Left ventricle myocardium inferior (tissue), 1 donor: ENCODE measurements around the gene GHSR. TPM values are rescaled to one million over a fixed set of nuclear protein-coding genes. Genes with fewer than 3 reads are reported as not detected.

Experiments used
- DNase-seq: peaks from one replicate; pipeline ENCODE4 v3.0.0-alpha.2; 2020
- H3K27ac ChIP-seq: fragments of 200-600 bp; replicated peaks from 2 replicates; pipeline ENCODE4 v1.8.0; 2021
- H3K27me3 ChIP-seq: fragments of 200-600 bp; 2 replicates; pipeline ENCODE4 v1.8.0; 2021; ENCODE audit warnings: low read depth
- H3K36me3 ChIP-seq: fragments of 200-600 bp; 2 replicates; pipeline ENCODE4 v1.8.0; 2021
- H3K4me1 ChIP-seq: fragments of 200-600 bp; 2 replicates; pipeline ENCODE4 v1.8.0; 2021
- H3K4me3 ChIP-seq: fragments of 200-600 bp; 2 replicates; pipeline ENCODE4 v1.8.0; 2021; ENCODE audit warnings: mild to moderate bottlenecking, moderate library complexity
- H3K9me3 ChIP-seq: fragments of 200-600 bp; replicated peaks from 2 replicates; pipeline ENCODE4 v1.8.0; 2021
- CTCF ChIP-seq: fragments of 200-600 bp; IDR thresholded peaks from 2 replicates; pipeline ENCODE4 v1.8.0; 2021; ENCODE audit warnings: antibody characterized with exemption, mild to moderate bottlenecking, borderline replicate concordance
- intact Hi-C: fragments of 100-400 bp; cut with micrococcal nuclease; formaldehyde crosslinking; loops from one replicate; pipeline ENCODE4 v1.11.0; 2022
- total RNA-seq: library from RNA; stranded (reverse); fragmentation: NEBNext Ultra II Directional; extraction: Animal tissue kit (Norgen Biotek cat#: 25700); gene quantifications from one replicate; pipeline ENCODE4 v1.2.1, GENCODE V29; 2021
- donor health status: DM: no; HTN: yes; CAD: no; lungs with severe emphysema.

The GHSR gene
- total RNA-seq, 1 donor from 2014 or later: not detected

GRCh38 chr3:172407872-172408271 is 40.4 kb downstream of the GHSR start:
- no peaks in the 10 kb centered on the region for H3K9me3 ChIP-seq
- DNase-seq: no peak
- no peak for TF ChIP-seq CTCF
- H3K27me3 ChIP-seq: peaks cover 11% of the 10 kb centered on the region
- no peak overlapping the region for H3K27ac ChIP-seq
- intact Hi-C loops: no loop called here
- H3K4me1 ChIP-seq: no peaks in the 10 kb centered on the region
- H3K4me3 ChIP-seq: no peak overlapping the region
- no peaks in the 10 kb centered on the region for H3K36me3 ChIP-seq

GRCh38 chr3:172405914-172406313 is 42.3 kb downstream of the GHSR start:
- no peak for DNase-seq
- intact Hi-C loops: no loop called here
- Histone ChIP-seq H3K36me3 (peaks cover 17% of the 10 kb centered on the region), H3K27me3 (peaks cover 1% of the 10 kb centered on the region), H3K27ac (no peak overlapping the region), H3K4me3 (no peak overlapping the region), H3K4me1 (no peaks in the 10 kb centered on the region), H3K9me3 (no peaks in the 10 kb centered on the region)
- TF ChIP-seq CTCF: no peak

DNA sequence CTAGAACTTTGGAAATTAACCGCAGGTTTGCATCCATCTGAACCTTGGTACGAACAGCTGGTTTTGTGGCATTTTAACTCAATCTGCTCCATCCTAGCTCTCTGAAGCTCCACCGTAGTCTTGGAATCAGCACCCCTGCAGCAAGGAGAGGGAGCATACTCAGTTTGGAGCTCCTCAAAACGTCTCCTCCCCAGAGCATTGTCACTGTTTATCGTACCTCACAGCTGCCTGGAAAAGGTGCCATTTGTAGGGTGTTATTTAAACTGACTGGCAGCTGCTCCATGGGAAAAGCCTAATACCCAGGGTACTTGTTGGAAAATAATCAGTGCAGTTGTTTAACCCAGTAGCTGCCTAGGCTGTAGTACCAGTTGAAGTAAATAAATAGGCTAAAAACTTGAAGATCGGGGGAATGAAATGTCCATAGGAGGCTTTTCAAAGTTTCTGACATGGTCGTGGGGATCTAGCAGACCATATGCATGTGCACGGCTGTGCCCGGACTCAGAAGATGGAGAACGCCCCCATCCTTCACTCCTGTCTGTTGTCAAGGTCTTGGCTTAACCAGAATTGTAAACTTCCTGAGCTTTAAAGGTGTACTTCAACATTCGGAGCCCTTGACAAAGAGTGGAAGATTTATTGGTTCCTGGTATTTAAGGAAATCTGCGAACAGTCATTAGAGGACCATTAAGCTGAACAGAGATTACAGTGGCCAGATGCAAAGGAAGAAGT is 43.9 kb downstream of the GHSR start:
- Histone ChIP-seq H3K4me1 (no peaks in the 10 kb centered on the region), H3K36me3 (peaks cover 26% of the 10 kb centered on the region), H3K27ac (no peak overlapping the region), H3K27me3 (no peaks in the 10 kb centered on the region), H3K4me3 (no peak overlapping the region), H3K9me3 (no peaks in the 10 kb centered on the region)
- TF ChIP-seq CTCF: no peak
- DNase-seq: no peak
- intact Hi-C loops: no loop called here

- Histone ChIP-seq H3K4me3 (no peak overlapping the region), H3K9me3 (no peaks in the 10 kb centered on the region), H3K27ac (no peak overlapping the region), H3K36me3 (peaks cover 39% of the 10 kb centered on the region), H3K4me1 (no peaks in the 10 kb centered on the region), H3K27me3 (no peaks in the 10 kb centered on the region)
- no peak for TF ChIP-seq CTCF
- DNase-seq: no peak
- intact Hi-C loops: no loop called here
Observed at GRCh38 chr3:172402892-172403643, 45.2 kb downstream of the GHSR start.

DNA sequence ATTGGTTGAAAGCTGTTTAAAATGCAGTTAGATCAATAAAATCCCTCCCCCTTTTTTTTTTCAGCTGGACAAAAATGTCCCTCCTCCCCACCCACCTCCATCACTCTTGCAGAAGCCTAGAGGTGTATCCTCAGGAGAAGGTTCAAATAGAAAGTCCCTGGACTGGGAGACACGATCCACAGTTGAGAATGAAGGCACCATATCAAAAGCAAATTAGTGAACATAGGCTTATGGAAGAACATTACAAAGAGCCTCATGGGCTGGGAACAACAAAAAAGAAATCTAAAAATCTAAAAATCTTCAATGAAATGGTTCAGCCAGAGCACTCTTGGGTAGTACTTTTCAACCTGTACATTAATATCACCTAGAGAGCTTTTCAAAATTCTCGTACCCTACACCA is 46.2 kb downstream of the GHSR start:
- peaks cover 49% of the 10 kb centered on the region for H3K36me3 ChIP-seq
- H3K27ac ChIP-seq: no peak overlapping the region
- no peak for DNase-seq
- H3K4me1 ChIP-seq: no peaks in the 10 kb centered on the region
- intact Hi-C loops: no loop called here
- H3K4me3 ChIP-seq: no peak overlapping the region
- no peak for TF ChIP-seq CTCF
- no peaks in the 10 kb centered on the region for H3K27me3 ChIP-seq
- H3K9me3 ChIP-seq: no peaks in the 10 kb centered on the region
